Large intestine (tissue), 12 donors: Measurements from ENCODE around the gene UCN2. TPM values are rescaled to one million over a fixed set of nuclear protein-coding genes. Genes with fewer than 3 reads are reported as not detected.
A peak's percentile ranks its signal among the peaks of the same experiment; 100 is the strongest.

Experiments
- DNase-seq, 2 donors: peaks; one replicate each; pipeline versions ENCODE4 v3.0.0 to v3.0.0-alpha.2; 2013
- H3K27ac ChIP-seq: one replicate; pipeline ENCODE4 v1.5.1; 2013; ENCODE audit warnings: low read length
- H3K27me3 ChIP-seq: 2 replicates; pipeline ENCODE4 v1.6.1; 2013; ENCODE audit warnings: low read length; ENCODE audit not compliant: control insufficient read depth, insufficient read depth
- H3K36me3 ChIP-seq: 2 replicates; pipeline ENCODE4 v1.6.1; 2013; ENCODE audit warnings: low read length; ENCODE audit not compliant: control insufficient read depth, insufficient read depth
- H3K4me1 ChIP-seq: one replicate; pipeline ENCODE4 v1.6.1; 2013; ENCODE audit warnings: low read length; ENCODE audit not compliant: control insufficient read depth, insufficient read depth
- H3K4me3 ChIP-seq: one replicate; pipeline ENCODE4 v1.5.1; 2013; ENCODE audit warnings: low read length
- H3K9me3 ChIP-seq: one replicate; pipeline ENCODE4 v1.6.1; 2013; ENCODE audit warnings: mild to moderate bottlenecking, low read depth, low read length, moderate library complexity; ENCODE audit not compliant: control insufficient read depth
- WGBS: methylation state at CpG from one replicate; pipeline ENCODE4 v1.1.5; 2013; ENCODE audit warnings: low lambda C conversion rate; ENCODE audit not compliant: insufficient coverage; 5-methylcytosine and 5-hydroxymethylcytosine counted together
- long read RNA-seq, 11 donors: transcript quantifications; one replicate each; lab custom pipeline, GENCODE V29; 2026
- polyA plus RNA-seq: library from polyadenylated mRNA; unstranded; fragments of 120-200 nt; gene quantifications from one replicate; pipeline ENCODE4 v1.2.1, GENCODE V29; 2013

UCN2 gene, protein sequence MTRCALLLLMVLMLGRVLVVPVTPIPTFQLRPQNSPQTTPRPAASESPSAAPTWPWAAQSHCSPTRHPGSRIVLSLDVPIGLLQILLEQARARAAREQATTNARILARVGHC
- 0.87 TPM for polyA plus RNA-seq
- long read RNA-seq, donor 1, result 0 reads
- long read RNA-seq, donor 2, result 0 reads
- long read RNA-seq, donor 3, result 0 reads
- long read RNA-seq, donor 4, result 0 reads
- long read RNA-seq, donor 5, result 0 reads
- long read RNA-seq, donor 6, result 0 reads
- long read RNA-seq, donor 7, result 0 reads
- long read RNA-seq, donor 8, result 0 reads
- long read RNA-seq, donor 9, result 0 reads
- long read RNA-seq, donor 10, result 0 reads
- long read RNA-seq, donor 11, result 0 reads

DNA sequence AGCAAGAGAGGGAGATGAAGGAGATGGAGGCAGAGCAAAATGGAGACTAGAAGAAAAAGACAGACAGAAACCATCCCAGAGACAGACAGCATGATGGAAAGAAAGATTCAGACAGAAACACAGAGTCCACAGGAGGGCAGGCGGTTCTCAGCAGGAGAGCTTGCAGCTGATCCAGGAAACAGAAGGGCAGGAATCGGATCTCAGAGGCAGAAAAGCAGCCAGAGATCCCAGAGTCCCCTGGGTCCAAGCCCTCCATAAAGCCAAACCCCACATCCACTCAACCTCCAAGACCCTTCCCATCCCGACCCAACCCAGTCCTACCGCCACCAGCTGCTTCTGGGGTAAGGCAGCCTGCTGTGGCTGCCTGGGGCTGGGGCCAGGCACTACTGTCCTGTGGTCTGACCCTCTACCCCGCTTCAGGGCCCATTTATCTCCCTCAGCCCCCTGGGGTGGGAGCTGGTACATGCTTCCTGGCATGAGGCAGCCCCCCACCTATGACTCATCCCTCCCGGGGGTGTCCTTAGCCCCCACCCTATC lies at the start of gene UCN2:
UCN2 (minus strand) TSS at position 400 of the 537 bp plus-strand sequence. CDS start 657 bp downstream, outside the sequence.
- DNase-seq, result no peak

DNA sequence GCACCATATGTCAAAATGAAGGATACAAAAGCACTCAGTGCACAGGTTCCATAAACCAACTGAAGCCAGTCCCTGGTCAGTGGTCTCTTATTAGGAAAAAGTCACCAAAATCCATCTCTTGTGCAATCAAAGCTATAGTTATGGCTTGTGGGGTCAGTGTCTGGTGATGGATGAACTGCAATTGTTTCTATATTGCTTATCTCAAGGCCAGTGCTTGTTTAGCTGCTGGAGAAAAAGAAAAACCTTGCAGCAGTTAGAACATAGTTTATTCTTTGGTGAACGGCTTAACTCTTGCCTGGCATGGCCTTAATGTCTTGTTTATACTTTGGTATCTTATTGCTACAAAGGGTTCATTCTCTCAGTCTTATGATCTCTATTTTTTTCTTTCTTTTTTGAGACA lies 48.7 kb upstream of the UCN2 start:
- no peak overlapping the region for H3K27ac ChIP-seq
- H3K9me3 ChIP-seq, result peaks cover 9% of the 10 kb centered on the region
- no peaks in the 10 kb centered on the region for H3K4me1 ChIP-seq
- no peak for DNase-seq
- peaks cover 6% of the 10 kb centered on the region for H3K36me3 ChIP-seq
- no peaks in the 10 kb centered on the region for H3K27me3 ChIP-seq
- WGBS, result 33% methylated on average over 1 of the region's 1 CpG
- H3K4me3 ChIP-seq, result no peak overlapping the region

More for the DNA sequence above, at the start of gene UCN2:
- Histone ChIP-seq H3K36me3 (peaks cover 4% of the 10 kb centered on the region), H3K27me3 (no peaks in the 10 kb centered on the region), H3K4me1 (peaks cover 2% of the 10 kb centered on the region), H3K9me3 (no peaks in the 10 kb centered on the region), H3K4me3 (no peak within 1 kb of the TSS), H3K27ac (no peak within 1 kb of the TSS)
- no CpG with 5 or more reads among the region's 6 CpGs for WGBS

DNA sequence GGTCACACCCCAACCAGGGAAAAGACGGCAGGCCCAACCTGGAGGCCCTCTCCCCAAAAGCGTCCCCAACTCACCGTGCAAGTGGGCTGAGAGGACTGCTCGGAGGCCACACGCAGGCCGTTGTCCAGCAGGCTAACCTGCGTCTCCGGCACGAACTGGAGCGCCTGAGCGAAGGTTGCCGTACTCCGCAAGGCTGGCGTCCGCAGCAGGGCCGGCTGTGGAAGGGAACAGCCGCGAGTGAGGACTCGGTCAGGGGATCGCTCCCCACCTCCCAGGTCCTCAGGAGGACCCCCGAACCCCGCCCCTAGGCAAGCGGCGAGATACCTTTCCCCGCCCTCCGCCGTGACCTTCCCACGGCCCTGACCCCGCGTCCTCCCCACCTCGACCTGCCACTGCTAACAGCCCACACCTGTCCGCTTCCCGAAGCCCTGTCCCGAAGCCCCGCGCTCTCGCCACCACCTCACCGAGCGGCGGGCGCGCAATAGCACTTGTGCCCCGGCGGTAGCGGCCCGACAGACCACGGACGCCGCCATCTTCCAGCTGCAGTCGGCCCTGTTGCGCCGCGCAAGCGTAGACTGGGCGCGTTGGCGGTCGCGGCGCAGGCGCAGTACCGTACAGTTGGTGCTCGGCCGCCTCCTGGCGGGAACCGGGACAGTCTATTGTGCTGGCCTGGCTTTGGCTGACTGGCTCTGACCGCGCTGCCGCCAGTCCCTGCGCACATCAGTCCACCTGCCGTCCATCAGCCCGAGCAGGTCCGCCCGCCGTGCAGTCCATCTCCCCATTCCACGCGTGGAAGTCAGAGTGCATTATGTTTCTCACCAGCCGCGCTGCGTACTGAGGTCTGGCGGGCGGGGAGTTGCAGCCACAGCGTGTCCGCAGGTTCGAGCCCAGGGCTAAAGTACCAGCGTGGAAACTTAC lies 45.8 kb upstream of the UCN2 start, which contains the start of gene UQCRC1:
UQCRC1 (minus strand) TSS at position 559 of the 918 bp plus-strand sequence; CDS start at position 533, 26 bp downstream.
- H3K27me3 ChIP-seq, result no peaks in the 10 kb centered on the region
- DNase-seq, result peak; percentile 94 to 95
- peaks cover 27% of the 10 kb centered on the region for H3K36me3 ChIP-seq
- WGBS, result no CpG with 5 or more reads among the region's 86 CpGs
- H3K27ac ChIP-seq, result peak within 1 kb of the TSS; percentile 59
- H3K9me3 ChIP-seq, result no peaks in the 10 kb centered on the region
- no peaks in the 10 kb centered on the region for H3K4me1 ChIP-seq
- H3K4me3 ChIP-seq, result peak within 1 kb of the TSS; percentile 91

DNA sequence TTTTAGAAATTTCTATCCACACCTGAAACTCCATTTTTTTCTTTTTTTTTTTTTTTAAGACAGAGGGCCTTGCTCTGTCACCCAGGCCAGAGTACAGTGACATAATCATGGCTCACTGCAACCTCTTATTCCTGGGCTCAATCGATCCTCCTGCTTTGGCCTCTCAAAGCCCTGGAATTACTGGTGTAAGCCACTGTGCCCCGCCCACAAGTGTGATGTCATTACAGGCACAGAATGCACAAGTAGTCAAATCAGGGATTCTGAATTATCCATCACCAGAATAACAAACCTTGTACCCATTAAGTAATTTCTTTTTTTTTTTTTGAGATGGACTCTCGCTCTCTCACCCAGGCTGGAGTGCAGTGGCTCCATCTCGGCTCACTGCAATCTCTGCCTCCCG lies 43.9 kb upstream of the UCN2 start:
- Histone ChIP-seq H3K4me3 (no peak overlapping the region), H3K27me3 (no peaks in the 10 kb centered on the region), H3K4me1 (no peaks in the 10 kb centered on the region), H3K27ac (no peak overlapping the region), H3K36me3 (peaks cover 44% of the 10 kb centered on the region), H3K9me3 (no peaks in the 10 kb centered on the region)
- WGBS, result no CpG with 5 or more reads among the region's 5 CpGs
- DNase-seq, result no peak

DNA sequence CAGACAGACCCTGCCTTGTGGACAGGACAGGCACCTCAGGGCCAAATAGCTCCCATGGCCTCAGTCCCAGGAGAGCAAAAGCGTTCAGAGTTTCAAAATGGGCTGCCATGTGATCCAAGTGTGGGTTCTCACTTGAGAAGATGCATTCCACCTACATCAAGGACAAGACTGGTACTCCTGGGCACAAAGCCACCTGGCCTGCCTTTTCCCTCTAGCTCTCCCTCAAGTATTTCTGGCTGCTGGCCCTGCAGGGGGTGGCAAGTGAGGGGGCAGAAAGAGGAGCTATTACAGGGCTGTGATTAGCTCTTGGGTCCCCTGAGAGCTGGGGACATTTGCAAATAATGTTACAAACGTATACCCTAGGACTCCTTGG lies 38.0 kb upstream of the UCN2 start:
- Histone ChIP-seq H3K4me1 (no peaks in the 10 kb centered on the region), H3K36me3 (peaks cover 81% of the 10 kb centered on the region), H3K9me3 (no peaks in the 10 kb centered on the region), H3K4me3 (no peak overlapping the region), H3K27me3 (no peaks in the 10 kb centered on the region), H3K27ac (no peak overlapping the region)
- DNase-seq, result no peak
- WGBS, result no CpG with 5 or more reads among the region's 2 CpGs

DNA sequence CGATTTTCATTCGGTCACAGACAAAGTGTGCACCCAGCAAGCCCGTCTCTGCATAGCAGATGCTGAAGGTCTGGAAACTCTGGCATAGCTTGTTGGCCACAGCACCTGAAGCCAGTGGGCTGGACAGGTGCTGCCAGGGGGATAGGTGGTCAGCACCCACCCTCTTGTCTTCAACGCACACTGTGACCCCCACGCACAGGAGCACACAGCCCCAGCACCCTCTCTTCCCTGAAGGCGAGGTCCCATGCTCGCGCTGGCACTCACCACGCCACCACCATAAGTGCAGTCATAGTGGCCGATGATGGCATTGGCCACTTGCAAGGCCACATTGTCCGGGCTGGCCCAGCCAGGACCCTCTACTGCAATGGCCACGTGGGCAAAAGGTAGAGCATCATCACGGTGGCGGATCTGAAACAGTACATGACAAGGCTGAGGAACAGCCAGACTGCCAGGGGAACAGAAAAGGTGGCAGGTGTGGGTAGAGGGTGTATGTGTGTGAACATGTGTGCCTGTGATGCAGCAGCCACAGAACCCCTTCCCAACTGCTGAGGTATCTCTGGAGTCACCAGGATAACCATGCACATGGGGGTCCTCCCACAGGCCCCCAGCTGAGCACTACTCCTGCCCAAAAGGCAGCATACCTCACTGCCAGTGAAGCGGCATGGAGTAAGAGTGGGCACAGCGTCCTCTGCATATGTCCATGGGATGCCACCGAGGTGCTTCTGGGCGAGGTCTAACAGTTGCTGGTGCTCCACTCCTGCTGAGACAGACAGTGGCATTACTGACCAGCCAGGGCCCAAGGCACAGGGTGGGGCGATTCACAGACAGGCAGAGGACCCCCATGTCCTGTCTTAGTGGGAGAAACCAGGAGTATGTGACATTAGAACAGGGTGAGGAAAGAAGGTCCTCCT lies 37.4 kb upstream of the UCN2 start:
- Histone ChIP-seq H3K36me3 (peaks cover 78% of the 10 kb centered on the region), H3K27me3 (no peaks in the 10 kb centered on the region), H3K4me3 (no peak overlapping the region), H3K27ac (no peak overlapping the region), H3K4me1 (peaks cover under 1% of the 10 kb centered on the region), H3K9me3 (no peaks in the 10 kb centered on the region)
- DNase-seq, result no peak
- WGBS, result no CpG with 5 or more reads among the region's 19 CpGs

DNA sequence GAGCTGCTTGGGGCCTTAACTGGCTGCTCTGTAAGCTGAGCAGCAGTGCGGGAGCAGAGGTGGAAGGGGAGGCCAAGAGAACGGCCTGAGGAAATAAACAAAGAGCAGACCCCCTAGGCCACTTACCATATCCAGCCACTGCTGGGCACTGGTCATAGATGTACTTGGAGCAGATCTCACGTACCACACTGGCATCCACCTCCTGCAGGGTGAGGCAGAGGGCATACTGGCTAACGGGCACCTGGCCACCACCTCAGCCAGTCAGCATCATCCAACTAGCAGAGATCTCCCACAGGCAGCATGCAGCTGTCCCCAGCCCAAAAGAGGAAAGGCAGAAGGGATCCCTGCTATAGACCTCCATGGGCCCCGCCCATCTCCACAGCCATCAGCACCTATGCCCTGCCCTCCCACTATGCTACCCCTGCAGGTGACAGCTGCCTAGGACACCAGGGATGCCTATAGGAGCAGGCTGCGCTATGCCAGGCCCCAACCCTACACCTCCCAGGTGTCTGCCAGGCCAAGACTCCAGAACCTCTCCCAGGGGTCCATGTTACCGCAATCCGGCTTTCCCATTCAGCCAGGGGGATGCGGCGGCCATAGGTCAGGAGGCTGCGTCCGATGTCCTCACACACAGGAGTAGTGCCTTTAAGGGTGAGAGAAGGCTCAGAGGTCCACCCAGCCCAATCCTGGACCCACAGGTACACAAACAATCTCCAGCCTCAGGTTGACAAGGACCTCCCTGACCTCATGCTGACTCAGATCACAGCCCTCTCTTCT lies 36.1 kb upstream of the UCN2 start:
- Histone ChIP-seq H3K36me3 (peaks cover 65% of the 10 kb centered on the region), H3K27me3 (peaks cover 4% of the 10 kb centered on the region), H3K9me3 (no peaks in the 10 kb centered on the region), H3K27ac (no peak overlapping the region), H3K4me3 (no peak overlapping the region), H3K4me1 (peaks cover 13% of the 10 kb centered on the region)
- no CpG with 5 or more reads among the region's 12 CpGs for WGBS
- DNase-seq, result no peak

DNA sequence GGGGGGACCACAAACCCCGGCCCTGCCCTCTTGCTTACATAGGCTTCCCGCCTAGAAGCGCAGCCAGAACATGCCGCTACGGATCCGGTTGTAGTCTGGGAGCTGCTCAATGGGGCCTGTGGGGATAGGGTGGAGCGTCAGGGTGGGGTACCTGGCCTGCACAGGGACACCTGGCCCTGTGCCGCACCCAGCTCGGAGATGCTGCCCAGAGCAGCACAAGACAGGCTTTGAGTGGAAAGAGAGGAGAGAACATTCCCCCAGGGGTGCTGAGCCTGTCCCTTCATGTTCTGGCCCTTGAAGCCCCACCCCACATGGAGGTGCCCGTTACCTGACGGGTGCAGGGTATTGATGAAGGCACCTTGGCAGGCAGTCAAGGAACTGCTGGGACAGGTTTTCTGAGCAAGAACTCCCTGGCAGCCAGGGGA lies 35.5 kb upstream of the UCN2 start:
- WGBS, result no CpG with 5 or more reads among the region's 11 CpGs
- Histone ChIP-seq H3K9me3 (no peaks in the 10 kb centered on the region), H3K4me3 (no peak overlapping the region), H3K36me3 (peaks cover 59% of the 10 kb centered on the region), H3K27ac (no peak overlapping the region), H3K27me3 (peaks cover 10% of the 10 kb centered on the region), H3K4me1 (peaks cover 19% of the 10 kb centered on the region)
- no peak for DNase-seq

DNA sequence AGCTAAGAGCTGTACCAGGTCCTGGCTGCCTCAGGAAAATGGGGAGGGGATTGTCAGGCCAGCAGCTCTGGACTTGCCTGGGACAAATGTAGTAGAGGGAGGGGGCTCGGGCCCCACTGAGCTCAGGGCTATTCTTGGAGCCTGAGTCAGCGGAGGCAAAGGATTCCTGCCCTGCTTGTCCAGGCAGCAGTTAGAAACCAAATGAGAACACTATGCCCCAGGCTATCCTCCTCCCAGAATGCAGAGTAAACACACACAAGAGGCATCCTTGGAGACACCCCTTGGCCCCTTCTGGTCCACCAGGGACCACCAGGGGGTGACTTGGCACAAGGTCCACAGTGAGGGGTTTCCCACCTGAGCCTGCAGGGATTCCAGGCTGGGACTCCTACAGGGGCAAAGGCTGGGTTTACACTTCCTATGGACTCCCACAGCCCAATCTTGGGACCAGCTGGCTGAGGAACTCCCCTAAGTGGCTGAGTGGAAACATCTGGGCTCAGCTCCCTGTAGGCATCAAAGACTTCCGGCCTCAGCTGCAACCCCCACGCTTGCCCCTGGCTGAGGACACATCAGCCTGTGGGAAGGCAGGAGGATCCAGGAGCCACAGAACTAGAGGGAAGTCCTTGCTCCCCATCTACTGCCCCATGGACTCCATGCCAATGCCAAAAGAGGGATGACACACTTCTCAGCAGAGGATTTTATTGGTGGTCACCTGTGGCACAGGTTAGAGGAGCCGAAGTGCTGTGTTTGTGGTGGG lies 34.9 kb upstream of the UCN2 start:
- Histone ChIP-seq H3K4me3 (no peak overlapping the region), H3K36me3 (peaks cover 54% of the 10 kb centered on the region), H3K27ac (no peak overlapping the region), H3K4me1 (peaks cover 23% of the 10 kb centered on the region), H3K27me3 (peaks cover 12% of the 10 kb centered on the region), H3K9me3 (no peaks in the 10 kb centered on the region)
- no CpG with 5 or more reads among the region's 5 CpGs for WGBS
- peak in 1 of 2 donors; percentile 15 for DNase-seq
